Skeletal muscle satellite cell (primary cell): Measurements from ENCODE around the gene BBS1.

ENCODE experiments used
- H3K27me3 ChIP-seq: 2 replicates; pipeline ENCODE4 v1.7.0; 2013; ENCODE audit warnings: low read length; ENCODE audit not compliant: control insufficient read depth, insufficient read depth
- H3K36me3 ChIP-seq: 2 replicates; pipeline ENCODE4 v1.7.0; 2013; ENCODE audit warnings: mild to moderate bottlenecking, control low read depth, low read length; ENCODE audit not compliant: insufficient read depth
- H3K4me1 ChIP-seq: 2 replicates; pipeline ENCODE4 v1.7.0; 2013; ENCODE audit warnings: low read length; ENCODE audit not compliant: control insufficient read depth, insufficient read depth
- H3K4me2 ChIP-seq: 2 replicates; pipeline ENCODE4 v1.7.0; 2013; ENCODE audit warnings: mild to moderate bottlenecking, low read length
- H3K4me3 ChIP-seq: 2 replicates; pipeline ENCODE4 v1.7.0; 2013; ENCODE audit warnings: low read length
- H3K9ac ChIP-seq: 2 replicates; pipeline ENCODE4 v1.7.0; 2013; ENCODE audit warnings: mild to moderate bottlenecking, low read depth, low read length, moderate library complexity
- H3K9me3 ChIP-seq: replicated peaks from 2 replicates; pipeline ENCODE4 v1.7.0; 2013; ENCODE audit warnings: mild to moderate bottlenecking, control low read depth, low read length

Gene BBS1

DNA sequence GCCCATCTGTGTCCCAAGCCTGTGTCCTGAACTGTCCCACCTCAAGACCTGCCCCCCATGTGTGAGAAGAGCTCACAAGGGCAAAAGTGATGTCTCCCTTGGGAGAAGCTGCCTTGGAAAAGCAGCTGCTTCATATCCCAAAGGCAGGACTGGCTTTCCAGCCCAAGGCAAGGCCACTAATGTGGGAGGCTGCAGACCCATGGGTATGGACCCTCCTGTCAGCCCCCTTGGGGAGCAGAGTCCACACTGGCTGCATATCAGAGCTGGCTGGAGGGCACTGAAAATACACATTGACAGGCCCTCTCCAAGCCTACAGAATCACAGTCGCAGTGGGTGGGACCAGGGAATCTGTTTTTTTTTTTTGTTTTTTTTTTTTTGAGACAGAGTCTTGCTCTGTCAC, 41.0 kb upstream of the BBS1 start:
- no peak overlapping the region for H3K4me3 ChIP-seq
- peaks cover 6% of the 10 kb centered on the region for H3K4me1 ChIP-seq
- H3K27me3 ChIP-seq, result peaks cover 7% of the 10 kb centered on the region
- H3K36me3 ChIP-seq, result peaks cover 3% of the 10 kb centered on the region
- H3K9ac ChIP-seq, result no peak overlapping the region
- no peak overlapping the region for H3K4me2 ChIP-seq
- H3K9me3 ChIP-seq, result no peaks in the 10 kb centered on the region

DNA sequence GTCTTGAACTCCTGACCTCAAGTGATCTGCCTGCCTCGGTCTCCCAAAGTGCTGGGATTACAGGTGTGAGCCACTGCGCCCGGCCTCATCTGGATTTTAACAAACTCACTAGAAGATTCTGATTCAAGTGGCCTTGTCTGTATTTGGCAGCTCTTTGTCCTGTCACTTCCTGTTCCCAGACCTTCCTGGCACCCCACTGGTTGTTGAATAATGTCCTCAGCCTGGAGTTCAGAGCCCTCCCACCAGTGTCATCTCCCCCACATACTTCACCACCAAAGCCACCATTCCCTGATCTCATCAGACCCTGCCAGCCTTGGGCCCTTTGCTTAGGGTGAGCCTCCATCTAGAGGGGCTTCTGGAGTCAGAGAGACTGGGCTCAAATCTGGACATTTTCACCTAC, 40.4 kb upstream of the BBS1 start:
- peaks cover 3% of the 10 kb centered on the region for H3K27me3 ChIP-seq
- peaks cover 3% of the 10 kb centered on the region for H3K36me3 ChIP-seq

GRCh38 chr11:66471142-66471541, 39.3 kb upstream of the BBS1 start:
- H3K27me3 ChIP-seq, result no peaks in the 10 kb centered on the region
- H3K9ac ChIP-seq, result no peak overlapping the region
- H3K4me2 ChIP-seq, result no peak overlapping the region
- H3K36me3 ChIP-seq, result peaks cover 3% of the 10 kb centered on the region
- peaks cover 6% of the 10 kb centered on the region for H3K4me1 ChIP-seq
- no peak overlapping the region for H3K4me3 ChIP-seq
- no peaks in the 10 kb centered on the region for H3K9me3 ChIP-seq

More for the DNA sequence above, 40.4 kb upstream of the BBS1 start:
- Histone ChIP-seq H3K4me2 (no peak overlapping the region), H3K4me3 (no peak overlapping the region), H3K9ac (no peak overlapping the region), H3K4me1 (peaks cover 6% of the 10 kb centered on the region), H3K9me3 (no peaks in the 10 kb centered on the region)

- peaks cover 6% of the 10 kb centered on the region for H3K4me1 ChIP-seq
These were observed 38.4 kb upstream of the BBS1 start for GRCh38 chr11:66472054-66472453.

GRCh38 chr11:66473167-66473566, 37.3 kb upstream of the BBS1 start:
- Histone ChIP-seq H3K9ac (no peak overlapping the region), H3K27me3 (no peaks in the 10 kb centered on the region), H3K9me3 (no peaks in the 10 kb centered on the region), H3K36me3 (peaks cover 3% of the 10 kb centered on the region), H3K4me3 (no peak overlapping the region), H3K4me1 (no peaks in the 10 kb centered on the region), H3K4me2 (no peak overlapping the region)

More at GRCh38 chr11:66472054-66472453, 38.4 kb upstream of the BBS1 start:
- Histone ChIP-seq H3K27me3 (no peaks in the 10 kb centered on the region), H3K9me3 (no peaks in the 10 kb centered on the region), H3K4me2 (no peak overlapping the region), H3K9ac (no peak overlapping the region), H3K36me3 (peaks cover 3% of the 10 kb centered on the region), H3K4me3 (no peak overlapping the region)

- Histone ChIP-seq H3K36me3 (peaks cover 3% of the 10 kb centered on the region), H3K27me3 (no peaks in the 10 kb centered on the region), H3K9me3 (no peaks in the 10 kb centered on the region), H3K4me1 (peaks cover 3% of the 10 kb centered on the region), H3K4me2 (no peak overlapping the region), H3K4me3 (no peak overlapping the region), H3K9ac (no peak overlapping the region)
These were observed 36.6 kb upstream of the BBS1 start for GRCh38 chr11:66473608-66474515.

GRCh38 chr11:66475349-66476172, 34.9 kb upstream of the BBS1 start:
- peaks cover 3% of the 10 kb centered on the region for H3K36me3 ChIP-seq
- no peak overlapping the region for H3K4me3 ChIP-seq

GRCh38 chr11:66476173-66476840, 34.1 kb upstream of the BBS1 start:
- Histone ChIP-seq H3K4me3 (no peak overlapping the region), H3K27me3 (no peaks in the 10 kb centered on the region), H3K4me2 (no peak overlapping the region), H3K36me3 (peaks cover 3% of the 10 kb centered on the region), H3K9me3 (no peaks in the 10 kb centered on the region), H3K4me1 (peaks cover 12% of the 10 kb centered on the region), H3K9ac (no peak overlapping the region)

More at GRCh38 chr11:66475349-66476172, 34.9 kb upstream of the BBS1 start:
- Histone ChIP-seq H3K4me2 (no peak overlapping the region), H3K27me3 (no peaks in the 10 kb centered on the region), H3K9ac (no peak overlapping the region), H3K4me1 (peaks cover 8% of the 10 kb centered on the region), H3K9me3 (no peaks in the 10 kb centered on the region)

- Histone ChIP-seq H3K36me3 (peaks cover 3% of the 10 kb centered on the region), H3K9me3 (no peaks in the 10 kb centered on the region), H3K9ac (no peak overlapping the region), H3K4me2 (no peak overlapping the region), H3K27me3 (no peaks in the 10 kb centered on the region), H3K4me1 (peaks cover 12% of the 10 kb centered on the region), H3K4me3 (no peak overlapping the region)
These were observed 33.6 kb upstream of the BBS1 start for GRCh38 chr11:66476841-66477251.

- no peaks in the 10 kb centered on the region for H3K9me3 ChIP-seq
- peaks cover 3% of the 10 kb centered on the region for H3K36me3 ChIP-seq
- no peaks in the 10 kb centered on the region for H3K27me3 ChIP-seq
- no peak overlapping the region for H3K4me2 ChIP-seq
- no peak overlapping the region for H3K4me3 ChIP-seq
- H3K9ac ChIP-seq, result no peak overlapping the region
- H3K4me1 ChIP-seq, result peaks cover 19% of the 10 kb centered on the region
These were observed 32.9 kb upstream of the BBS1 start for GRCh38 chr11:66477263-66478201.
